ENCODE data around the gene PAGE2B. TPM values are rescaled to one million over a fixed set of nuclear protein-coding genes. Genes with fewer than 3 reads are reported as not detected.

The PAGE2B gene
- total RNA-seq, 2 experiments from 2014 or later: not detected

DNA sequence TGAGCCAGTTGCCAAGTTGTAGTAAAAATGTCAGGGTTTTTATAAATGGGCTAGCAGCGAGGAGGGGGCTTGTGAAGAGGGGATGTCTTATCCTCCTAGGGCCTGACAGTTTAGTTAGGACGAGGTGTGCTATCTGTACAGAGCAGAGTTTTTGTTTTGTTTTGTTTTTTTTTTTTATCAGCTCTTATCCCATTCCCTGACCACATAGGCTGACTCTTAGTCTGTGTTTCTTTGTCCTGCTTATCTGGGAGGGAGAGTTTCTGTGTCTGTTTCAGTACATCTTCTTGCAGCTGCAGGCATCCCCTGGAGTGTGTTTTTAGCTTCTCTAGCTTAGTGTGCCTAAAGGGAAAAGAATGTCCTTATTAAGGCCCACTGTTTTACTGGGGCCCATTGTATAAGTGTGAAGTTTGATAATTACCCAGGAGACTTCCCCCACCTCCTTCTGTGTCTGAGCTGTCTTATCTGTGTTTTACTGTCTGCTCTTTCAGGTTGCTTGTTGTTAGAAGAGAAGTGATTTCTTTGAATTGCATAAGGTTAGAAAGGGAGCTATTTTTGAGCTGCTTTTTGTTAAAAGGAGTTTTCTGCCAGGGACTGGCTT lies 46.0 kb downstream of the PAGE2B start:
- Histone ChIP-seq H3K4me2 (ENCODE audit: low read length) (no peak overlapping the region), H3K36me3 (ENCODE audit: insufficient read depth, low read length) (no peaks in the 10 kb centered on the region), H3K4me3 (ENCODE audit: low read depth, low read length, poor library complexity, severe bottlenecking) (no peak overlapping the region), H2AFZ (ENCODE audit: low read length) (no peak overlapping the region), H3K4me1 (ENCODE audit: insufficient read depth, low read length, poor library complexity, severe bottlenecking) (no peaks in the 10 kb centered on the region), H3K9me3 (ENCODE audit: low read length) (no peaks in the 10 kb centered on the region), H3K79me2 (ENCODE audit: insufficient read depth, low read depth, low read length) (no peaks in the 10 kb centered on the region), H3K9me2 (ENCODE audit: insufficient read depth, low read length) (no peaks in the 10 kb centered on the region), H4K20me1 (ENCODE audit: insufficient read depth, low read length) (no peaks in the 10 kb centered on the region), H3K27ac (ENCODE audit: low read depth, low read length, poor library complexity, severe bottlenecking) (no peak overlapping the region)
- no TSS peak for BruUV-seq (replicated peaks)
- TF ChIP-seq, protein P1, sequence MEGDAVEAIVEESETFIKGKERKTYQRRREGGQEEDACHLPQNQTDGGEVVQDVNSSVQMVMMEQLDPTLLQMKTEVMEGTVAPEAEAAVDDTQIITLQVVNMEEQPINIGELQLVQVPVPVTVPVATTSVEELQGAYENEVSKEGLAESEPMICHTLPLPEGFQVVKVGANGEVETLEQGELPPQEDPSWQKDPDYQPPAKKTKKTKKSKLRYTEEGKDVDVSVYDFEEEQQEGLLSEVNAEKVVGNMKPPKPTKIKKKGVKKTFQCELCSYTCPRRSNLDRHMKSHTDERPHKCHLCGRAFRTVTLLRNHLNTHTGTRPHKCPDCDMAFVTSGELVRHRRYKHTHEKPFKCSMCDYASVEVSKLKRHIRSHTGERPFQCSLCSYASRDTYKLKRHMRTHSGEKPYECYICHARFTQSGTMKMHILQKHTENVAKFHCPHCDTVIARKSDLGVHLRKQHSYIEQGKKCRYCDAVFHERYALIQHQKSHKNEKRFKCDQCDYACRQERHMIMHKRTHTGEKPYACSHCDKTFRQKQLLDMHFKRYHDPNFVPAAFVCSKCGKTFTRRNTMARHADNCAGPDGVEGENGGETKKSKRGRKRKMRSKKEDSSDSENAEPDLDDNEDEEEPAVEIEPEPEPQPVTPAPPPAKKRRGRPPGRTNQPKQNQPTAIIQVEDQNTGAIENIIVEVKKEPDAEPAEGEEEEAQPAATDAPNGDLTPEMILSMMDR (conservative IDR thresholded peaks at IDR 0.05; ENCODE audit: low read length): no peak
- TF ChIP-seq EZH2phosphoT487 (IDR thresholded peaks at IDR 0.05; ENCODE audit: borderline replicate concordance, low read depth, low read length): no peak
- intact Hi-C loops (cut with micrococcal nuclease; ENCODE audit: unreplicated experiment): no loop called here
- ChIA-PET CTCF (ENCODE audit: unreplicated experiment) (no interaction called here), POLR2A (no interaction called here)
- DNase-seq (ENCODE audit: low spot score): no peak

DNA sequence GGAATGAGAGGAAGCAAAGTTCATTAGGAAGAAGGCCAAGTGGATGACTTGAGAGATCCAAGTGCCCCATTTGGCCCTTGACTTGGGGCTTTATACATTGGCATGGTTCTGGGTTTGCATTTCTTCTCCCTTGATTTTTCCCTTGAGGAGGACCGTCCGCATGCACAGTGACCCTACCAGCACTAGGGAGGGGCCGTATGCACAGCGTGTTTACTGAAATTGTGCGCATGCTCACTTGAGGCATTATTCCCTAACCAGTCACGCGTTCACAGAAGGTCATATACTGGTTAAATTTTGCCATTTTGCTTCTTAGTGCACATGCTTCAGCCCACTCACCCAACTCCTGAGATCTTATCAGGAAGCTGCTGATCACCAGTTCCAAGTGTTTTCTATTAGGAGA lies 49.1 kb downstream of the PAGE2B start:
- TF ChIP-seq, protein P1 (conservative IDR thresholded peaks at IDR 0.05; ENCODE audit: low read length): no peak
- TF ChIP-seq EZH2phosphoT487 (IDR thresholded peaks at IDR 0.05; ENCODE audit: borderline replicate concordance, low read depth, low read length): no peak
- Histone ChIP-seq H3K36me3 (ENCODE audit: insufficient read depth, low read length) (no peaks in the 10 kb centered on the region), H3K4me1 (ENCODE audit: insufficient read depth, low read length, poor library complexity, severe bottlenecking) (no peaks in the 10 kb centered on the region), H3K79me2 (ENCODE audit: insufficient read depth, low read depth, low read length) (no peaks in the 10 kb centered on the region), H3K9me3 (ENCODE audit: low read length) (no peaks in the 10 kb centered on the region), H3K4me2 (ENCODE audit: low read length) (no peak overlapping the region), H3K4me3 (ENCODE audit: low read depth, low read length, poor library complexity, severe bottlenecking) (no peak overlapping the region), H3K27ac (ENCODE audit: low read depth, low read length, poor library complexity, severe bottlenecking) (no peak overlapping the region), H3K9me2 (ENCODE audit: insufficient read depth, low read length) (no peaks in the 10 kb centered on the region), H2AFZ (ENCODE audit: low read length) (no peak overlapping the region), H4K20me1 (ENCODE audit: insufficient read depth, low read length) (no peaks in the 10 kb centered on the region)
- no peak for DNase-seq (ENCODE audit: low spot score)
- intact Hi-C loops (cut with micrococcal nuclease; ENCODE audit: unreplicated experiment): no loop called here
- ChIA-PET POLR2A (no interaction called here), CTCF (ENCODE audit: unreplicated experiment) (no interaction called here)
- no TSS peak for BruUV-seq (replicated peaks)

DNA sequence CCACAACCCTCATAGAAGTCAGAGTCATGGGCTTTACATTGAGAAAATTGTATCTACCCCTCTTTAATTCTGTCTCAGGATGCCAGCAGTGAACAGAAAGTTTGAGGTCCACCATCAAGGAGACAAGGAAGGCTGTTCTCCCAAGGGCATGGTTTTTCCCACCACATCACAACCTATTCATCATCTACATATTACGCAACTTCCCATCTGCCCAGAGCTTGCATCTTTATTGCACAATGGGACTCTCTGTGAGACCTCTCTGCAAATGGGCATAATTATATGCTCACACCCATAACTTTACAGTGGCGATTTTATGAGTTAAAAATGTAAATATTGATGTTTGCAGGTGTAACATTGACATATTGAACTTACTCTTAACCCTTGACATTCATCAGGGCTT lies 52.9 kb downstream of the PAGE2B start:
- H2AFZ ChIP-seq (ENCODE audit: low read length): no peak overlapping the region
- intact Hi-C loops (cut with micrococcal nuclease; ENCODE audit: unreplicated experiment): no loop called here
- no peaks in the 10 kb centered on the region for H3K9me3 ChIP-seq (ENCODE audit: low read length)
- POLR2A ChIA-PET: no interaction called here
- no peaks in the 10 kb centered on the region for H3K4me1 ChIP-seq (ENCODE audit: insufficient read depth, low read length, poor library complexity, severe bottlenecking)
- H4K20me1 ChIP-seq (ENCODE audit: insufficient read depth, low read length): no peaks in the 10 kb centered on the region
- no peaks in the 10 kb centered on the region for H3K79me2 ChIP-seq (ENCODE audit: insufficient read depth, low read depth, low read length)
- H3K36me3 ChIP-seq (ENCODE audit: insufficient read depth, low read length): no peaks in the 10 kb centered on the region
- no peak overlapping the region for H3K27ac ChIP-seq (ENCODE audit: low read depth, low read length, poor library complexity, severe bottlenecking)
- no TSS peak for BruUV-seq (replicated peaks)
- CTCF ChIA-PET (ENCODE audit: unreplicated experiment): no interaction called here
- TF ChIP-seq, protein P1 (conservative IDR thresholded peaks at IDR 0.05; ENCODE audit: low read length): no peak
- TF ChIP-seq EZH2phosphoT487 (IDR thresholded peaks at IDR 0.05; ENCODE audit: borderline replicate concordance, low read depth, low read length): no peak
- H3K9me2 ChIP-seq (ENCODE audit: insufficient read depth, low read length): no peaks in the 10 kb centered on the region
- no peak overlapping the region for H3K4me3 ChIP-seq (ENCODE audit: low read depth, low read length, poor library complexity, severe bottlenecking)
- H3K4me2 ChIP-seq (ENCODE audit: low read length): no peak overlapping the region
- no peak for DNase-seq (ENCODE audit: low spot score)

Other genes with a start within 250 kb of the PAGE2B start
- 0.36 and 0.54 TPM in 2 replicates for gene TRO, start 154.2 kb upstream of the PAGE2B start, total RNA-seq (2014; rRNA removed; shearing (Covaris generic))
- gene TRO, start 154.2 kb upstream of the PAGE2B start, total RNA-seq (2022): 0.30 TPM in 1 of 2 replicates, not detected in the other
- gene PFKFB1, start 80.8 kb upstream of the PAGE2B start, total RNA-seq (2014; rRNA removed; shearing (Covaris generic)): 0.76 and 0.77 TPM in 2 replicates
- gene PFKFB1, start 80.8 kb upstream of the PAGE2B start, total RNA-seq (2022): 0.72 and 1.0 TPM in 2 replicates
- gene APEX2, start 74.7 kb upstream of the PAGE2B start, total RNA-seq (2014; rRNA removed; shearing (Covaris generic)): 11.4 and 14.2 TPM in 2 replicates
- gene APEX2, start 74.7 kb upstream of the PAGE2B start, total RNA-seq (2022): 27.7 and 32.9 TPM in 2 replicates
- not detected in 2 replicates for gene ALAS2, start 44.1 kb upstream of the PAGE2B start, total RNA-seq (2014; rRNA removed; shearing (Covaris generic))
- gene ALAS2, start 44.1 kb upstream of the PAGE2B start, total RNA-seq (2022): not detected in 2 replicates
- gene PAGE2, start 14.0 kb downstream of the PAGE2B start, total RNA-seq (2014; rRNA removed; shearing (Covaris generic)): not detected in 2 replicates
- gene PAGE2, start 14.0 kb downstream of the PAGE2B start, total RNA-seq (2022): not detected in 2 replicates
- not detected in 2 replicates for gene PAGE5, start 145.3 kb downstream of the PAGE2B start, total RNA-seq (2014; rRNA removed; shearing (Covaris generic))
- not detected in 2 replicates for gene PAGE5, start 145.3 kb downstream of the PAGE2B start, total RNA-seq (2022)
- not detected in 2 replicates for gene PAGE3, start 189.9 kb downstream of the PAGE2B start, total RNA-seq (2014; rRNA removed; shearing (Covaris generic))
- gene PAGE3, start 189.9 kb downstream of the PAGE2B start, total RNA-seq (2022): not detected in 2 replicates